Neural progenitor cell (in vitro differentiated cells): ENCODE measurements around the gene MT1HL1. TPM values are rescaled to one million over a fixed set of nuclear protein-coding genes. Genes with fewer than 3 reads are reported as not detected.

ENCODE experiments used
- DNase-seq: peaks from one replicate; pipeline ENCODE4 v3.0.0-alpha.2; 2016; ENCODE audit warnings: low spot score
- H2AFZ ChIP-seq: fragments of 200-600 bp; sonication (generic); replicated peaks from 2 replicates; pipeline ENCODE4 v1.6.1; 2016; ENCODE audit warnings: antibody characterized with exemption
- H3F3A ChIP-seq: fragments of 200-600 bp; sonication (generic); 2 replicates; pipeline ENCODE4 v1.6.1; 2016; ENCODE audit warnings: antibody characterized with exemption, low read depth
- H3K27ac ChIP-seq: fragments of 200-600 bp; sonication (generic); 2 replicates; pipeline ENCODE4 v1.5.1; 2016; ENCODE audit warnings: mild to moderate bottlenecking
- H3K27me3 ChIP-seq: fragments of 200-600 bp; sonication (generic); 2 replicates; pipeline ENCODE4 v1.6.1; 2016; ENCODE audit warnings: mild to moderate bottlenecking, moderate library complexity
- H3K36me3 ChIP-seq: fragments of 200-600 bp; sonication (generic); 2 replicates; pipeline ENCODE4 v1.5.1; 2016
- H3K4me1 ChIP-seq: fragments of 200-600 bp; sonication (generic); 2 replicates; pipeline ENCODE4 v1.6.1; 2016; ENCODE audit warnings: mixed run types
- H3K4me2 ChIP-seq: fragments of 200-600 bp; sonication (generic); 2 replicates; pipeline ENCODE4 v1.6.1; 2016
- H3K4me3 ChIP-seq: fragments of 200-600 bp; sonication (generic); 2 replicates; pipeline ENCODE4 v1.5.1; 2016
- H3K79me2 ChIP-seq: fragments of 200-600 bp; sonication (generic); 2 replicates; pipeline ENCODE4 v1.6.1; 2016; ENCODE audit warnings: low read depth
- H3K9ac ChIP-seq: fragments of 200-600 bp; sonication (generic); 2 replicates; pipeline ENCODE4 v1.6.1; 2016
- H3K9me3 ChIP-seq: fragments of 200-600 bp; sonication (generic); 2 replicates; pipeline ENCODE4 v1.5.1; 2016; ENCODE audit warnings: low read depth
- H4K20me1 ChIP-seq: fragments of 200-600 bp; sonication (generic); 2 replicates; pipeline ENCODE4 v1.6.1; 2016; ENCODE audit warnings: low read depth
- H3K27ac Mint-ChIP-seq: 3 replicates; pipeline ENCODE4 v1.8.0; 2021; ENCODE audit warnings: mixed read lengths
- H3K27me3 Mint-ChIP-seq: 2 replicates; pipeline ENCODE4 v1.8.0; 2022; ENCODE audit warnings: low read depth, mild to moderate bottlenecking, inconsistent platforms, moderate library complexity, mixed read lengths; ENCODE audit not compliant: insufficient read depth
- H3K36me3 Mint-ChIP-seq: 3 replicates; pipeline ENCODE4 v1.8.0; 2021; ENCODE audit warnings: mixed read lengths
- H3K4me1 Mint-ChIP-seq: 3 replicates; pipeline ENCODE4 v1.8.0; 2021; ENCODE audit warnings: mixed read lengths
- H3K4me3 Mint-ChIP-seq: 3 replicates; pipeline ENCODE4 v1.8.0; 2021; ENCODE audit warnings: mild to moderate bottlenecking, moderate library complexity, mixed read lengths
- H3K9me3 Mint-ChIP-seq: 3 replicates; pipeline ENCODE4 v1.8.0; 2020; ENCODE audit warnings: mixed read lengths
- CTCF ChIP-seq: fragments of 200-600 bp; sonication (generic); IDR thresholded peaks from 2 replicates; pipeline ENCODE4 v1.5.1; 2017; ENCODE audit warnings: antibody characterized with exemption, mild to moderate bottlenecking
- EZH2 ChIP-seq: fragments of 200-600 bp; sonication (generic); IDR thresholded peaks from 2 replicates; pipeline ENCODE4 v1.6.1; 2017; ENCODE audit warnings: antibody characterized with exemption, mild to moderate bottlenecking, moderate library complexity
- EZH2phosphoT487 ChIP-seq: fragments of 200-600 bp; sonication (generic); IDR thresholded peaks from 2 replicates; pipeline ENCODE4 v1.6.1; 2017; ENCODE audit warnings: antibody characterized with exemption
- total RNA-seq: library from RNA; depleted of rRNA; stranded (reverse); fragments of >200 nt; gene quantifications from 2 replicates; pipeline ENCODE4 v1.2.3, GENCODE V29; 2015; ENCODE audit warnings: low replicate concordance

MT1HL1 gene
- total RNA-seq, 1 donor from 2014 or later = not detected

GRCh38 chr1:237012788-237013383 is 8.6 kb upstream of the MT1HL1 start:
- Mint-ChIP-seq H3K27ac (no peak overlapping the region), H3K9me3 (peaks cover 2% of the 10 kb centered on the region), H3K27me3 (no peaks in the 10 kb centered on the region), H3K4me1 (peaks cover 8% of the 10 kb centered on the region), H3K36me3 (no peaks in the 10 kb centered on the region), H3K4me3 (no peak overlapping the region)
- Histone ChIP-seq H2AFZ (no peak overlapping the region), H3K4me2 (no peak overlapping the region), H3K9ac (no peak overlapping the region), H3K9me3 (no peaks in the 10 kb centered on the region), H3K27ac (no peak overlapping the region), H3K79me2 (no peaks in the 10 kb centered on the region), H3K27me3 (no peaks in the 10 kb centered on the region), H3F3A (no peaks in the 10 kb centered on the region), H4K20me1 (no peaks in the 10 kb centered on the region), H3K4me1 (peaks cover 11% of the 10 kb centered on the region), H3K36me3 (no peaks in the 10 kb centered on the region), H3K4me3 (no peak overlapping the region)
- no peak for TF ChIP-seq EZH2phosphoT487
- TF ChIP-seq CTCF = no peak
- no peak for TF ChIP-seq EZH2
- DNase-seq = no peak

GRCh38 chr1:237012361-237012760 is 8.1 kb upstream of the MT1HL1 start:
- Histone ChIP-seq H3K79me2 (no peaks in the 10 kb centered on the region), H3K9ac (no peak overlapping the region), H2AFZ (no peak overlapping the region), H4K20me1 (no peaks in the 10 kb centered on the region), H3K4me2 (no peak overlapping the region), H3K9me3 (no peaks in the 10 kb centered on the region), H3K36me3 (no peaks in the 10 kb centered on the region), H3K27me3 (no peaks in the 10 kb centered on the region), H3K4me3 (no peak overlapping the region), H3K4me1 (peaks cover 11% of the 10 kb centered on the region), H3K27ac (no peak overlapping the region), H3F3A (no peaks in the 10 kb centered on the region)
- Mint-ChIP-seq H3K27ac (no peak overlapping the region), H3K36me3 (no peaks in the 10 kb centered on the region), H3K9me3 (peaks cover under 1% of the 10 kb centered on the region), H3K4me3 (no peak overlapping the region), H3K4me1 (peaks cover 8% of the 10 kb centered on the region), H3K27me3 (no peaks in the 10 kb centered on the region)
- DNase-seq = no peak
- no peak for TF ChIP-seq EZH2phosphoT487
- no peak for TF ChIP-seq EZH2
- no peak for TF ChIP-seq CTCF

GRCh38 chr1:237011432-237011831 is 7.2 kb upstream of the MT1HL1 start:
- no peak overlapping the region for H3K4me3 ChIP-seq
- Mint-ChIP-seq H3K27me3 (no peaks in the 10 kb centered on the region), H3K36me3 (no peaks in the 10 kb centered on the region), H3K4me1 (peaks cover 5% of the 10 kb centered on the region), H3K9me3 (no peaks in the 10 kb centered on the region), H3K4me3 (no peak overlapping the region), H3K27ac (no peak overlapping the region)
- H3K27ac ChIP-seq = no peak overlapping the region
- H3K36me3 ChIP-seq = no peaks in the 10 kb centered on the region
- H3K4me1 ChIP-seq = peaks cover 2% of the 10 kb centered on the region
- no peak for DNase-seq
- no peaks in the 10 kb centered on the region for H4K20me1 ChIP-seq
- H3K4me2 ChIP-seq = no peak overlapping the region
- H2AFZ ChIP-seq = no peak overlapping the region
- no peaks in the 10 kb centered on the region for H3K9me3 ChIP-seq
- H3K9ac ChIP-seq = no peak overlapping the region
- no peak for TF ChIP-seq EZH2
- no peak for TF ChIP-seq EZH2phosphoT487
- TF ChIP-seq CTCF = no peak
- no peaks in the 10 kb centered on the region for H3F3A ChIP-seq
- no peaks in the 10 kb centered on the region for H3K27me3 ChIP-seq
- H3K79me2 ChIP-seq = no peaks in the 10 kb centered on the region
